ENCODE results near the gene CUBN. TPM values are rescaled to one million over a fixed set of nuclear protein-coding genes. Genes with fewer than 3 reads are reported as not detected.

CUBN gene
- total and polyA plus RNA-seq, 9 of the 15 experiments (the other 6 are each of a cell fraction or from before 2014, with no cell fraction given): 0.04 to 0.33 (median 0.09) TPM

DNA sequence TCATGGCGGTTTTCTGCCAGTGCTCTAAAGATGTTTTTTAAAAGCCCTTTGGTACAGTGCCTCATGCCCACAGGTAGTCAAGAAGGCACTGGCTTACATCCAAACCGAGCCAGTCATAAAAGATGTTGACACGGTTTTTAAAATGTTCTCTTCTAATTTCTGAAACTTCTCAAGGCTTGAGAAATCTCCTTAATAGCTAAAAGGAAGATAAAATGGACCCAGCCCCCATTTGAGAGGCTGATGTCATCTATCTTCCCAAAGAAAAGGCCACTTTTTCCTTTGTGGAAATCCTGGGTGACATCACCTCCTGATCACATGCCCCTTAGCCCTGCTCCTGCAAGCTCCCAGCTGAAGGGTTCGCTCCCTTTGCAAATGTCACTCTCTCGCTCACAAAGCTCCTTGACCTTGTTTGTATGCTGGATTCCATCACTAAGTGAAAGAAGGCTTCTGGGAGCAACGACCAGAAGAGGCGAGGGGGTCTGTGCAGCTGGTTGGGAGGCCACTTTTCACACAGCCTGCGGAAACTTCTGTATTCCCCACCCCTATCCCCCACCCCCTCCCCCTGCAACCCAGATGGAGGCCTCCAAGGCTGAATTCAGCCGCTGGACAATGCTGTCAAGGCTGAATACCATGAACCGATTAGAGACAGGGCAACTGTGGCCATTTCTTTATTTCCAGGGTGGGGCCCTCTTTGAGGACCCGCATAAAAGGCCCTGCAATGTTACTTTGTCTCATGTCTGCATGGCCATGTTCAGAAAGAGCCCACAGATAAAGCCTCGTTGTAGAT lies 122.8 kb downstream of the CUBN start:
- 0 out of 5 replicates have a peak, but pooled peaks cover 0 to 5% of the 10 kb centered on the region in 2 experiments for H3K27me3 ChIP-seq (ENCODE audit: control insufficient read depth in 2 of 2, insufficient read depth in 2 of 2, low read length in 2 of 2)
- intact Hi-C loops (cut with micrococcal nuclease): no loop called here
- H3K36me3 ChIP-seq (ENCODE audit: control insufficient read depth, insufficient read depth, low read length): no peaks in the 10 kb centered on the region
- H3K9me1 ChIP-seq (ENCODE audit: control insufficient read depth, insufficient read depth, low read length): no peaks in the 10 kb centered on the region
- H3K9ac ChIP-seq (ENCODE audit: insufficient read depth in 1 of 2, low read depth in 2 of 2, low read length in 2 of 2): no peak overlapping the region
- no peak overlapping the region for H3K4me2 ChIP-seq (ENCODE audit: insufficient read depth, low read length)
- no peak for ATAC-seq
- no peak overlapping the region for H3K4me3 ChIP-seq
- POLR2A ChIA-PET: no interaction called here
- no peaks in the 10 kb centered on the region; a peak in 2 of 5 replicates for H3K4me1 ChIP-seq (replicated peaks in 1 of 2; ENCODE audit: control insufficient read depth in 2 of 2, insufficient read depth in 2 of 2, low read length in 2 of 2)
- DNase-seq (ENCODE audit: extremely low read depth in 1 of 4, low spot score in 3 of 4): no peak
- no TSS peak for BruUV-seq (replicated peaks)
- 46% methylated on average over 11 of the region's 12 CpGs for WGBS (ENCODE audit: insufficient coverage, low coverage, missing lambda C conversion rate)
- CTCF ChIA-PET (ENCODE audit: low intra/inter-chr PET ratio): no interaction called here
- in situ Hi-C loops (cut with MboI): no loop called here
- H3K9me3 ChIP-seq (replicated peaks; ENCODE audit: control insufficient read depth, insufficient read depth, low read depth, low read length): no peaks in the 10 kb centered on the region
- FAIRE-seq: no peak
- H4K20me1 ChIP-seq (replicated peaks; ENCODE audit: control insufficient read depth, insufficient read depth, low read length): no peaks in the 10 kb centered on the region
- H3K27ac ChIP-seq (ENCODE audit: extremely low read depth, low read depth, low read length): no peak overlapping the region
- H2AFZ ChIP-seq (ENCODE audit: low read depth, low read length): no peak overlapping the region
- no peaks in the 10 kb centered on the region for H3K79me2 ChIP-seq (ENCODE audit: control insufficient read depth, insufficient read depth, low read length)
- TF ChIP-seq, protein P1, sequence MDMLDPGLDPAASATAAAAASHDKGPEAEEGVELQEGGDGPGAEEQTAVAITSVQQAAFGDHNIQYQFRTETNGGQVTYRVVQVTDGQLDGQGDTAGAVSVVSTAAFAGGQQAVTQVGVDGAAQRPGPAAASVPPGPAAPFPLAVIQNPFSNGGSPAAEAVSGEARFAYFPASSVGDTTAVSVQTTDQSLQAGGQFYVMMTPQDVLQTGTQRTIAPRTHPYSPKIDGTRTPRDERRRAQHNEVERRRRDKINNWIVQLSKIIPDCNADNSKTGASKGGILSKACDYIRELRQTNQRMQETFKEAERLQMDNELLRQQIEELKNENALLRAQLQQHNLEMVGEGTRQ (CRISPR knock-in tag; IDR thresholded peaks at IDR 0.05): 0 out of 2 replicates have a peak, but pooled peaks have one; percentile 25
- TF ChIP-seq, protein P2, sequence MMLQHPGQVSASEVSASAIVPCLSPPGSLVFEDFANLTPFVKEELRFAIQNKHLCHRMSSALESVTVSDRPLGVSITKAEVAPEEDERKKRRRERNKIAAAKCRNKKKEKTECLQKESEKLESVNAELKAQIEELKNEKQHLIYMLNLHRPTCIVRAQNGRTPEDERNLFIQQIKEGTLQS (IDR thresholded peaks at IDR 0.05): peak; percentile 91
- TF ChIP-seq, protein P2 (CRISPR knock-in tag; conservative IDR thresholded peaks at IDR 0.05): no peak
- no peak for TF ChIP-seq PHB (CRISPR knock-in tag; IDR thresholded peaks at IDR 0.05)
- TF ChIP-seq, protein P3, sequence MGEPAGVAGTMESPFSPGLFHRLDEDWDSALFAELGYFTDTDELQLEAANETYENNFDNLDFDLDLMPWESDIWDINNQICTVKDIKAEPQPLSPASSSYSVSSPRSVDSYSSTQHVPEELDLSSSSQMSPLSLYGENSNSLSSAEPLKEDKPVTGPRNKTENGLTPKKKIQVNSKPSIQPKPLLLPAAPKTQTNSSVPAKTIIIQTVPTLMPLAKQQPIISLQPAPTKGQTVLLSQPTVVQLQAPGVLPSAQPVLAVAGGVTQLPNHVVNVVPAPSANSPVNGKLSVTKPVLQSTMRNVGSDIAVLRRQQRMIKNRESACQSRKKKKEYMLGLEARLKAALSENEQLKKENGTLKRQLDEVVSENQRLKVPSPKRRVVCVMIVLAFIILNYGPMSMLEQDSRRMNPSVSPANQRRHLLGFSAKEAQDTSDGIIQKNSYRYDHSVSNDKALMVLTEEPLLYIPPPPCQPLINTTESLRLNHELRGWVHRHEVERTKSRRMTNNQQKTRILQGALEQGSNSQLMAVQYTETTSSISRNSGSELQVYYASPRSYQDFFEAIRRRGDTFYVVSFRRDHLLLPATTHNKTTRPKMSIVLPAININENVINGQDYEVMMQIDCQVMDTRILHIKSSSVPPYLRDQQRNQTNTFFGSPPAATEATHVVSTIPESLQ (CRISPR knock-in tag; IDR thresholded peaks at IDR 0.05): no peak
- TF ChIP-seq FOXJ2 (tag; IDR thresholded peaks at IDR 0.05): no peak
- TF ChIP-seq POLR2AphosphoS5 (IDR thresholded peaks at IDR 0.05; ENCODE audit: control insufficient read depth, insufficient read depth, low read depth, low read length): no peak
- TF ChIP-seq PRPF4 (IDR thresholded peaks at IDR 0.05; ENCODE audit: insufficient read depth, low read depth, low read length, poor library complexity, severe bottlenecking): no peak
- TF ChIP-seq, protein P4, sequence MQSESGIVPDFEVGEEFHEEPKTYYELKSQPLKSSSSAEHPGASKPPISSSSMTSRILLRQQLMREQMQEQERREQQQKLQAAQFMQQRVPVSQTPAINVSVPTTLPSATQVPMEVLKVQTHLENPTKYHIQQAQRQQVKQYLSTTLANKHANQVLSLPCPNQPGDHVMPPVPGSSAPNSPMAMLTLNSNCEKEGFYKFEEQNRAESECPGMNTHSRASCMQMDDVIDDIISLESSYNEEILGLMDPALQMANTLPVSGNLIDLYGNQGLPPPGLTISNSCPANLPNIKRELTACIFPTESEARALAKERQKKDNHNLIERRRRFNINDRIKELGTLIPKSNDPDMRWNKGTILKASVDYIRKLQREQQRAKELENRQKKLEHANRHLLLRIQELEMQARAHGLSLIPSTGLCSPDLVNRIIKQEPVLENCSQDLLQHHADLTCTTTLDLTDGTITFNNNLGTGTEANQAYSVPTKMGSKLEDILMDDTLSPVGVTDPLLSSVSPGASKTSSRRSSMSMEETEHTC (IDR thresholded peaks at IDR 0.05): no peak
- no peak for TF ChIP-seq MAFF (IDR thresholded peaks at IDR 0.05; ENCODE audit: low read length)
- TF ChIP-seq CBX2 (IDR thresholded peaks at IDR 0.05; ENCODE audit: insufficient read depth, low read length, poor library complexity, severe bottlenecking): no peak
- peak; percentile 81; the same call in 1 of the 2 replicates for TF ChIP-seq JUND (IDR thresholded peaks at IDR 0.05; ENCODE audit: borderline replicate concordance, low read depth, low read length)
- TF ChIP-seq JUND (tag; IDR thresholded peaks at IDR 0.05; ENCODE audit: borderline replicate concordance, low read depth, low read length): peak; percentile 34; the same call in 1 of the 3 replicates
- TF ChIP-seq PTBP1 (IDR thresholded peaks at IDR 0.05; ENCODE audit: low read depth, low read length): no peak
- no peak for TF ChIP-seq RNF2 (IDR thresholded peaks at IDR 0.05)
- peak; percentile 91 for TF ChIP-seq JUN (IDR thresholded peaks at IDR 0.05; ENCODE audit: borderline replicate concordance, low read depth, low read length)
- no peak for TF ChIP-seq JUN (CRISPR knock-in tag; IDR thresholded peaks at IDR 0.05; ENCODE audit: borderline replicate concordance)

All from K562 (cell line).